NCI-H2227 (cell line): Measurements from ENCODE around the gene CDH15.
A peak's percentile ranks its signal among the peaks of the same experiment; 100 is the strongest.
"Not testable (repeated sequence)": the region's sequence is repeated elsewhere in the genome, so short reads cannot be mapped to it uniquely, and the experiment has no call there.

Source experiments
- DNase-seq: peaks from one replicate; lab custom pipeline; 2025; ENCODE audit not compliant: unreplicated experiment; lab: John Stamatoyannopoulos, UW

Gene CDH15

GRCh38 chr16:89155851-89156739, 15.5 kb upstream of the CDH15 start:
- no peak for DNase-seq

- no peak for DNase-seq
These were observed 14.6 kb upstream of the CDH15 start for GRCh38 chr16:89156740-89157645.

GRCh38 chr16:89157778-89158177, 13.8 kb upstream of the CDH15 start:
- no peak for DNase-seq

GRCh38 chr16:89159066-89159849, 12.3 kb upstream of the CDH15 start:
- DNase-seq: no peak

- DNase-seq: no peak
These were observed 11.6 kb upstream of the CDH15 start for GRCh38 chr16:89159850-89160354.

GRCh38 chr16:89160977-89161701, 10.4 kb upstream of the CDH15 start:
- DNase-seq: no peak

- no peak for DNase-seq
These were observed 9.5 kb upstream of the CDH15 start for GRCh38 chr16:89161763-89162713.

GRCh38 chr16:89163297-89163696, 8.3 kb upstream of the CDH15 start:
- no peak for DNase-seq

GRCh38 chr16:89164436-89164835, 7.1 kb upstream of the CDH15 start:
- no peak for DNase-seq

- no peak for DNase-seq
These were observed 6.5 kb upstream of the CDH15 start for GRCh38 chr16:89164847-89165680.

- not testable (repeated sequence) for DNase-seq
These were observed 5.9 kb upstream of the CDH15 start for GRCh38 chr16:89165681-89165979.

GRCh38 chr16:89166696-89167424, 4.7 kb upstream of the CDH15 start:
- DNase-seq: no peak

GRCh38 chr16:89167425-89167941, 4.1 kb upstream of the CDH15 start:
- DNase-seq: peak; percentile 70

GRCh38 chr16:89168381-89169189, 3.0 kb upstream of the CDH15 start:
- peak; percentile 52 for DNase-seq

GRCh38 chr16:89169778-89170177, 1.8 kb upstream of the CDH15 start:
- no peak for DNase-seq

- DNase-seq: no peak
These were observed 967 bp upstream of the CDH15 start for GRCh38 chr16:89170346-89171215.
